C4-2B (cell line): Measurements from ENCODE around the gene FOXC2.

Source experiments
- H3K27ac ChIP-seq: fragments of 450-650 bp; 2 replicates; pipeline ENCODE4 v1.5.1; 2017
- CTCF ChIP-seq: fragments of 450-650 bp; conservative IDR thresholded peaks from 2 replicates; pipeline ENCODE4 v1.5.1; 2017; ENCODE audit warnings: mild to moderate bottlenecking
- ZFX ChIP-seq: fragments of 450-650 bp; IDR thresholded peaks from 2 replicates; pipeline ENCODE4 v1.6.1; 2017

Gene FOXC2

GRCh38 chr16:86579268-86580062, 12.8 kb downstream of the FOXC2 start:
- no peak overlapping the region for H3K27ac ChIP-seq
- TF ChIP-seq ZFX (no peak), CTCF (no peak)

GRCh38 chr16:86580063-86580790, 13.6 kb downstream of the FOXC2 start:
- no peak for TF ChIP-seq CTCF
- no peak for TF ChIP-seq ZFX
- no peak overlapping the region for H3K27ac ChIP-seq

- TF ChIP-seq ZFX (no peak), CTCF (no peak)
- no peak overlapping the region for H3K27ac ChIP-seq
Measured at GRCh38 chr16:86580791-86581170, 14.2 kb downstream of the FOXC2 start.

- H3K27ac ChIP-seq = no peak overlapping the region
- TF ChIP-seq CTCF (no peak), ZFX (no peak)
Measured at GRCh38 chr16:86581458-86581857, 14.8 kb downstream of the FOXC2 start.

- no peak overlapping the region for H3K27ac ChIP-seq
Measured at GRCh38 chr16:86584071-86584685, 17.5 kb downstream of the FOXC2 start.

GRCh38 chr16:86584726-86585721, 18.4 kb downstream of the FOXC2 start:
- TF ChIP-seq CTCF (no peak), ZFX (no peak)

More at GRCh38 chr16:86584071-86584685, 17.5 kb downstream of the FOXC2 start:
- TF ChIP-seq CTCF (no peak), ZFX (no peak)

More at GRCh38 chr16:86584726-86585721, 18.4 kb downstream of the FOXC2 start:
- no peak overlapping the region for H3K27ac ChIP-seq
